NCI-H146 treated with DMSO at 0.1 percent for 48 hours (cell line): Measurements from ENCODE around the gene CD48.
"Not testable (repeated sequence)": the region's sequence is repeated elsewhere in the genome, so short reads cannot be mapped to it uniquely, and the experiment has no call there.

ENCODE experiments used
- DNase-seq: peaks from one replicate; lab custom pipeline; 2025; ENCODE audit not compliant: unreplicated experiment; lab: John Stamatoyannopoulos, UW

Gene CD48

GRCh38 chr1:160656737-160657136 lies 54.9 kb downstream of the CD48 start:
- DNase-seq, result no peak

- no peak for DNase-seq
These were observed 58.0 kb downstream of the CD48 start for GRCh38 chr1:160653620-160654016.

GRCh38 chr1:160652924-160653619 lies 58.5 kb downstream of the CD48 start:
- DNase-seq, result no peak

GRCh38 chr1:160652065-160652641 lies 59.5 kb downstream of the CD48 start:
- not testable (repeated sequence) for DNase-seq

GRCh38 chr1:160651433-160652064 lies 60.1 kb downstream of the CD48 start:
- DNase-seq, result no peak

GRCh38 chr1:160647329-160647720 lies 64.3 kb downstream of the CD48 start:
- no peak for DNase-seq

- DNase-seq, result no peak
These were observed 64.8 kb downstream of the CD48 start, which contains the start of gene SLAMF1 for GRCh38 chr1:160646711-160647328. TSS of gene SLAMF1 (minus strand) at chr1:160647044. CDS start at chr1:160646945, 99 bp downstream.

GRCh38 chr1:160646180-160646579 lies 65.4 kb downstream of the CD48 start:
- DNase-seq, result no peak

- no peak for DNase-seq
These were observed 66.1 kb downstream of the CD48 start for GRCh38 chr1:160645386-160646130.

- DNase-seq, result no peak
These were observed 67.2 kb downstream of the CD48 start for GRCh38 chr1:160644399-160644798.

- no peak for DNase-seq
These were observed 68.5 kb downstream of the CD48 start for GRCh38 chr1:160643138-160643537.

- no peak for DNase-seq
These were observed 69.4 kb downstream of the CD48 start for GRCh38 chr1:160642281-160642644.

GRCh38 chr1:160641323-160642280 lies 70.0 kb downstream of the CD48 start:
- DNase-seq, result no peak

GRCh38 chr1:160640359-160641123 lies 71.1 kb downstream of the CD48 start:
- DNase-seq, result no peak

- DNase-seq, result no peak
These were observed 72.0 kb downstream of the CD48 start for GRCh38 chr1:160639652-160640051.

GRCh38 chr1:160638926-160639325 lies 72.7 kb downstream of the CD48 start:
- no peak for DNase-seq

- DNase-seq, result no peak
These were observed 73.1 kb downstream of the CD48 start for GRCh38 chr1:160638540-160638857.

- DNase-seq, result no peak
These were observed 73.6 kb downstream of the CD48 start for GRCh38 chr1:160637821-160638539.

GRCh38 chr1:160637065-160637464 lies 74.6 kb downstream of the CD48 start:
- no peak for DNase-seq
